GM12874 (cell line): Measurements from ENCODE around the gene NFASC.

Experiments
- CTCF ChIP-seq: IDR thresholded peaks from 2 replicates; pipeline ENCODE4 v1.5.1; 2011; ENCODE audit warnings: low read depth, mild to moderate bottlenecking, control low read depth, low read length, moderate library complexity; ENCODE audit not compliant: insufficient read depth

NFASC gene

GRCh38 chr1:204990721-204991341 lies 120.2 kb downstream of the NFASC start:
- no peak for TF ChIP-seq CTCF

DNA sequence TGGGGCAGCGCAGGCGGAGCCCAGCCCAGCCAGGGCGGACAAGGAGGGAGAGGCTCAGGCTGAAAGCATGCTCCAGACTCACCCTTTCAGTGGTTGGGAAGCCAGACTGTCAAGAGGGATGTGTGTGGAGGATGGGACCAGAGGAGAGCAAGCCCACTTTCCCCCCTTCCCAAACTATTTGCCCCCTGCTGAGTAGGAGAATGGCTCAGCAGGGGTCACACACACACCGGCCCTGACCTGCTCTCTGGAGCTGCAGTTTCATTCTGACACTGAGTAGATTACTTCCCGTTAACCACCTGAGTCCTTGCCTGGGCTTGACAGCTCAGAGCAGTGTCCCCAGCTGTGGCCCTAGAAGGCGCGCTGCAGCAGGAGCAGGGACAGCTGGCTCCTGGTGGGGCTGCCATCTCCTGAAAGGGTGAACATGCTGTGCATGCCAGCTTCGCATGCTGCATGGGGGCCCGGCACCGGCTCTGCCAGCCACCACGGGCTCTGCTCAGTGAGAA lies 120.7 kb downstream of the NFASC start:
- no peak for TF ChIP-seq CTCF

DNA sequence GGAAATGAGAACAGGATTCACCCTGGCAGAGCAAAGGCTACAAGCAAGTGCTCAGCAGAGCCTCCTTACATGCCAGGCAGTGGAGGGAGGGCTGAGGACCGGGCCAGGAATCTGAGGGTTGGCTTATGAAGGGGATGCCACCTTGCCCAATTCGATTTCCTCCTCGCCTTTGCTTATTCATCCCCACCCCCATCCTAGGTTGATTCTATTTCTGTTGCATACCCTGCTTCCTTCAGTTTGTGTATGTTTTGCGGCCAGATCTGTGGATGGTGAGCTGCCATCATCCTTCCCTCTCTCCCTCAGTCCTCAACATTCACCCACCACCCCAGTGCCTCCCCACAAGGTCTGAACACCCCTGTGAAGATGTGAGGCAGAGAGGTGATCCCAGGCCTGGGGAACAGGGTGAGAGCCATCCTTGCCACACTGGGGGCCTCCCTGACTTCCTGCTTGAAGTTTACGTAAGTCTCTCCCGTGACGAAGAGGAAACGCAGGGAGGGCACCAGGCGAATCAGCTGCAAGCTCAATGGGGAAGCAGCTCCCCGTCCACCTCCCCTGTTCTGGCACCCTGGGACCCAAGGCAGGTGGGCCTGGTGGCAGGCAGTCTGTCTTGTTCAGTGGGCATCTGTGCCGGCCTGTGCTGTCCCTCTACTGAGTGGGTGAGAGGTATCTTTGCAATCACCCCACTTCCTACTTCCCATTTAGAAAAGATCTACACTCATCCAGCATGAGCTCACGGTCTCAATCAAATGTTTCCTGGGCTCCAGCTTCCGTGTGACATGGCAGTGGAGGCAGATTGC lies 121.7 kb downstream of the NFASC start:
- no peak for TF ChIP-seq CTCF

DNA sequence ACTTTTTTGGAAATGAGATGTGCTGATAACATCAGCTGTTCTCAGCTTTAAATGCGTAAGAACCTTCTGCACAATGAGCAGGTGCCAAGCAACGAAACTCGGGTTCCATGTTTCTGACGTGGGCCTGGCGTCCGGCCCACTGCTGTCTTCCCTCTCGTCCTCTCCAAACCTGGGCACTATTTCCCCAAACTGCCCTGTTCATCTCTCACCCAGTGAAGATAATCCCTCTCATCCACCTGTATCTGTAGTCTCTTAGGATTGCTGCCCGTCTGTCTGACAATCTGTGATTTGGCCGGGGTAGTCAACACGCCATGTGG lies 122.3 kb downstream of the NFASC start:
- TF ChIP-seq CTCF, result no peak

GRCh38 chr1:204994086-204994862 lies 123.6 kb downstream of the NFASC start:
- TF ChIP-seq CTCF, result no peak

- no peak for TF ChIP-seq CTCF
These were observed 126.3 kb downstream of the NFASC start for GRCh38 chr1:204996981-204997380.
